ENCODE measurements around the gene MAPKAP1. TPM values are rescaled to one million over a fixed set of nuclear protein-coding genes. Genes with fewer than 3 reads are reported as not detected.

MAPKAP1 gene
- total and polyA plus RNA-seq, 9 of the 15 experiments (the other 6 are each of a cell fraction or from before 2014, with no cell fraction given) = 2.6 to 82.1 (median 61.1) TPM

- TF ChIP-seq ZNF740 (CRISPR knock-in tag; IDR thresholded peaks at IDR 0.05) (0 out of 2 replicates have a peak, but pooled peaks have one; percentile 2), ZNF740 (tag; IDR thresholded peaks at IDR 0.05) (no peak), CEBPG (CRISPR knock-in tag; IDR thresholded peaks at IDR 0.05) (peak; percentile 62), CEBPG (tag; conservative IDR thresholded peaks at IDR 0.05 in 1 of 2, IDR thresholded peaks at IDR 0.05 in 1 of 2) (no peak)
Measured at GRCh38 chr9:125421591-125422181, 285.3 kb downstream of the MAPKAP1 start (continued).

DNA sequence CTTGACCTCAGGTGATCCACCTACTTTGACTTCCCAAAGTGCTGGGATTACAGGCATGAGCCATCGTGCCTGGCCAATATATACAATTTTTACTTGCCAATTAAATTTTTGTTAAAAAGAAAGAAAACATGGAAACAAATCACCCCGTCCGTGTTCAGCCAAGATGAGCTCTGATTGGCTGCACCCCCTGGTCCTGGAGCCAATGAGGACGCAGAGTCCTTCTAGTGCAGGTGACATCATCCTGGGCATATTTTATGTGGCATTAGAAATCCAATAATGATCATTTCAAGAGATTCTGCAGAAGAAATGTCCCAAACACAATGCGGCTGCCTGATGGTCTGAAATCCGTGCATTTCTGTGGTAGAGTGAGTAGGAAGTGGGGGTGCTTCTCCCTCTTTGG, 285.8 kb downstream of the MAPKAP1 start:
- DNase-seq (ENCODE audit: extremely low read depth in 1 of 4, low spot score in 3 of 4) (peak in 3 of 4 experiments; percentile 64 to 70 (median 69)), ATAC-seq (peak; percentile 37; the same call in 1 of the 3 replicates), FAIRE-seq (peak; percentile 54)
- 4% methylated on average over 5 of the region's 6 CpGs for WGBS (ENCODE audit: insufficient coverage, low coverage, missing lambda C conversion rate)
- no peaks in the 10 kb centered on the region for H3K27me3 ChIP-seq (ENCODE audit: control insufficient read depth in 2 of 2, insufficient read depth in 2 of 2, low read length in 2 of 2)
- no peak overlapping the region for H3K4me3 ChIP-seq
- peak overlapping the region; percentile 50; the same call in 1 of the 2 replicates for H3K4me2 ChIP-seq (ENCODE audit: insufficient read depth, low read length)
- H3K9me3 ChIP-seq (replicated peaks; ENCODE audit: control insufficient read depth, insufficient read depth, low read depth, low read length) = no peaks in the 10 kb centered on the region
- ChIA-PET POLR2A (no interaction called here), CTCF (ENCODE audit: low intra/inter-chr PET ratio) (no interaction called here)
- TF ChIP-seq NFYB (IDR thresholded peaks at IDR 0.05; ENCODE audit: extremely low read depth, insufficient read length) (peak; percentile 57), RBM25 (IDR thresholded peaks at IDR 0.05; ENCODE audit: low read depth, low read length, severe bottlenecking) (peak; percentile 18), ZNF740 (CRISPR knock-in tag; IDR thresholded peaks at IDR 0.05) (0 out of 2 replicates have a peak, but pooled peaks have one; percentile 42), ZNF740 (tag; IDR thresholded peaks at IDR 0.05) (no peak), ATF3 (IDR thresholded peaks at IDR 0.05) (peak; percentile 46; the same call in 1 of the 2 replicates), ATF3 (CRISPR knock-in tag; conservative IDR thresholded peaks at IDR 0.05) (no peak)
- TF ChIP-seq, protein P1, sequence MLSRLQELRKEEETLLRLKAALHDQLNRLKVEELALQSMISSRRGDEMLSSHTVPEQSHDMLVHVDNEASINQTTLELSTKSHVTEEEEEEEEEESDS (CRISPR knock-in tag; IDR thresholded peaks at IDR 0.05) = no peak
- H3K79me2 ChIP-seq (ENCODE audit: control insufficient read depth, insufficient read depth, low read length) = no peaks in the 10 kb centered on the region
- peaks cover 3 to 19% of the 10 kb centered on the region in 2 experiments; a peak in 4 of 5 replicates for H3K4me1 ChIP-seq (replicated peaks in 1 of 2; ENCODE audit: control insufficient read depth in 2 of 2, insufficient read depth in 2 of 2, low read length in 2 of 2)
- peak overlapping the region; percentile 65 for H2AFZ ChIP-seq (ENCODE audit: low read depth, low read length)
- intact Hi-C loops (cut with micrococcal nuclease) = no loop called here
- no peaks in the 10 kb centered on the region for H3K9me1 ChIP-seq (ENCODE audit: control insufficient read depth, insufficient read depth, low read length)
- no TSS peak for BruUV-seq (replicated peaks)
- H3K36me3 ChIP-seq (ENCODE audit: control insufficient read depth, insufficient read depth, low read length) = no peaks in the 10 kb centered on the region
- in situ Hi-C loops (cut with MboI) = no loop called here
- H3K27ac ChIP-seq (ENCODE audit: extremely low read depth, low read depth, low read length) = no peak overlapping the region
- H3K9ac ChIP-seq (ENCODE audit: insufficient read depth in 1 of 2, low read depth in 2 of 2, low read length in 2 of 2) = no peak overlapping the region
- H4K20me1 ChIP-seq (replicated peaks; ENCODE audit: control insufficient read depth, insufficient read depth, low read length) = no peaks in the 10 kb centered on the region

All from K562 (cell line).